K562 (cell line): ENCODE data around the gene CYSRT1. TPM values are rescaled to one million over a fixed set of nuclear protein-coding genes. Genes with fewer than 3 reads are reported as not detected.

Experiments
- ATAC-seq: fragments of 200-7000 bp; cut with Tn5 transposase; 3 replicates; pipeline ENCODE4 v1.9.1; 2020; ENCODE audit warnings: moderate library complexity
- BruUV-seq: library from RNA; stranded (reverse); fragments of 400-500 nt; replicated peaks from 2 replicates; lab custom pipeline; 2021; lab: Mats Ljungman, UMichigan
- CTCF ChIA-PET: fragments of 300-600 bp; formaldehyde crosslinking; extraction: SDS; loops from one replicate; lab custom pipeline; 2021; ENCODE audit warnings: low intra/inter-chr PET ratio; lab: Yijun Ruan, JAX
- POLR2A ChIA-PET: fragments of 300-600, 350-650 bp; sonication (Branson Sonifier 250); formaldehyde crosslinking; extraction: SDS; loops from one replicate; lab custom pipeline; 2021; ENCODE audit warnings: antibody characterized with exemption, inconsistent platforms; lab: Yijun Ruan, JAX
- DNase-seq, 4 experiments: peaks; one replicate each; pipeline versions ENCODE4 v3.0.0 to v3.0.0-alpha.2; 2011 to 2018; ENCODE audit warnings: low spot score in 3 of 4, mixed read lengths in 3 of 4; ENCODE audit errors: extremely low read depth in 1 of 4
- FAIRE-seq: peaks from 2 replicates; lab custom pipeline; 2011; peaks lifted over from hg19 to GRCh38; lab: Jason Lieb, UNC
- H2AFZ ChIP-seq: 2 replicates; pipeline ENCODE4 v1.6.0; 2011; ENCODE audit warnings: low read depth, low read length, control low read depth, inconsistent platforms
- H3K27ac ChIP-seq: fragments of 200-600 bp; 3 replicates; pipeline ENCODE4 v1.8.0; 2011; ENCODE audit warnings: low read depth, mild to moderate bottlenecking, control low read depth, inconsistent platforms, low read length, moderate library complexity, mixed read lengths; ENCODE audit errors: extremely low read depth
- H3K27me3 ChIP-seq, 2 experiments: fragments of 300-600 bp in 1 of 2; 2 replicates in 1 of 2; 3 replicates in 1 of 2; pipeline versions ENCODE4 v1.6.0 to v1.8.0; 2011; ENCODE audit warnings: inconsistent platforms in 2 of 2, low read length in 2 of 2, mild to moderate bottlenecking in 1 of 2, mixed read lengths in 1 of 2, moderate library complexity in 1 of 2; ENCODE audit not compliant: control insufficient read depth in 2 of 2, insufficient read depth in 2 of 2
- H3K36me3 ChIP-seq: fragments of 300-600 bp; 3 replicates; pipeline ENCODE4 v1.8.0; 2011; ENCODE audit warnings: mild to moderate bottlenecking, low read length, inconsistent platforms; ENCODE audit not compliant: control insufficient read depth, insufficient read depth
- H3K4me1 ChIP-seq, 2 experiments: fragments of 200-600 bp in 1 of 2; replicated peaks in 1 of 2; 2 replicates in 1 of 2; 3 replicates in 1 of 2; pipeline versions ENCODE4 v1.5.1 to v1.8.0; 2011; ENCODE audit warnings: inconsistent platforms in 2 of 2, low read length in 2 of 2, mild to moderate bottlenecking in 1 of 2, mixed read lengths in 1 of 2, moderate library complexity in 1 of 2; ENCODE audit not compliant: control insufficient read depth in 2 of 2, insufficient read depth in 2 of 2
- H3K4me2 ChIP-seq: 2 replicates; pipeline ENCODE4 v1.6.1; 2011; ENCODE audit warnings: low read length, control low read depth, inconsistent platforms, mixed read lengths; ENCODE audit not compliant: insufficient read depth
- H3K4me3 ChIP-seq: fragments of 200-600 bp; sonication (generic), shearing (Covaris generic); 2 replicates; pipeline ENCODE4 v1.5.1; 2016; ENCODE audit warnings: control low read depth, inconsistent platforms
- H3K79me2 ChIP-seq: fragments of 200-600 bp; 3 replicates; pipeline ENCODE4 v1.8.0; 2011; ENCODE audit warnings: low read length, inconsistent platforms; ENCODE audit not compliant: control insufficient read depth, insufficient read depth
- H3K9ac ChIP-seq, 2 experiments: 2 replicates each; pipeline versions ENCODE4 v1.6.0 to v1.6.1; 2011; ENCODE audit warnings: low read depth in 2 of 2, low read length in 2 of 2, control low read depth in 1 of 2, inconsistent platforms in 1 of 2, mild to moderate bottlenecking in 1 of 2, mixed read lengths in 1 of 2; ENCODE audit not compliant: insufficient read depth in 1 of 2
- H3K9me1 ChIP-seq: one replicate; pipeline ENCODE4 v1.6.0; 2011; ENCODE audit warnings: inconsistent platforms, mild to moderate bottlenecking, low read length, moderate library complexity; ENCODE audit not compliant: control insufficient read depth, insufficient read depth
- H3K9me3 ChIP-seq: replicated peaks from 2 replicates; pipeline ENCODE4 v1.5.1; 2011; ENCODE audit warnings: low read depth, low read length, inconsistent platforms; ENCODE audit not compliant: control insufficient read depth, insufficient read depth
- H4K20me1 ChIP-seq: replicated peaks from 2 replicates; pipeline ENCODE4 v1.6.1; 2011; ENCODE audit warnings: low read length, inconsistent platforms, mixed read lengths; ENCODE audit not compliant: control insufficient read depth, insufficient read depth
- L3MBTL2 ChIP-seq: fragments of 450-650 bp; IDR thresholded peaks from 2 replicates; pipeline ENCODE4 v1.6.1; 2016; ENCODE audit warnings: mild to moderate bottlenecking, moderate library complexity
- PYGO2 ChIP-seq: fragments of 450-650 bp; IDR thresholded peaks from 2 replicates; pipeline ENCODE4 v1.6.1; 2016; ENCODE audit warnings: mild to moderate bottlenecking, missing genetic modification characterization, moderate library complexity, missing compliant biosample characterization
- RBBP5 ChIP-seq: fragments of 200-600 bp; sonication (generic); IDR thresholded peaks from 2 replicates; pipeline ENCODE4 v1.6.1; 2012; ENCODE audit warnings: borderline replicate concordance, mild to moderate bottlenecking, low read length, control low read depth, inconsistent platforms; ENCODE audit not compliant: insufficient read depth, poor library complexity, severe bottlenecking
- SNRNP70 ChIP-seq: fragments of 200-400 bp; formaldehyde crosslinking; optimal IDR thresholded peaks from 2 replicates; pipeline ENCODE3; 2017; ENCODE audit warnings: low read depth, low read length
- WGBS: fragments of 100-300 bp; shearing (Covaris generic); methylation state at CpG from one replicate; pipeline ENCODE4 v1.1.6; 2016; ENCODE audit warnings: low coverage, mixed read lengths; ENCODE audit not compliant: insufficient coverage; ENCODE audit errors: missing lambda C conversion rate; 5-methylcytosine and 5-hydroxymethylcytosine counted together
- in situ Hi-C: fragments of 300-500 bp; cut with MboI; formaldehyde crosslinking; loops from 4 replicates; pipeline ENCODE4 v1.15.0; 2018; ENCODE audit warnings: inconsistent platforms, mixed read lengths
- intact Hi-C: fragments of 100-400 bp; cut with micrococcal nuclease; formaldehyde crosslinking; loops from 2 replicates; pipeline ENCODE4 v1.14.2; 2022
- polyA plus RNA-seq, 8 experiments: library from polyadenylated mRNA; depleted of rRNA in 4 of 8; stranded (reverse) in 5 of 8; unstranded in 3 of 8; fragments of >200 nt; fragmentation: Nextera tagmentation in 2 of 8; fragmentation: Illumina TruSeq in 1 of 8; extraction: Ambion mirVana in 2 of 8; extraction: Trizol in 1 of 8; gene quantifications; 2 replicates each; pipeline versions ENCODE4 v1.2.1 to v1.2.3, GENCODE V29; 2011 to 2014; ENCODE audit warnings: inconsistent platforms in 1 of 8, missing spikeins in 1 of 8
- total RNA-seq, 7 experiments: library from RNA; depleted of rRNA in 6 of 7; stranded (reverse); fragments of >200 nt in 6 of 7; fragmentation: Illumina TruSeq in 2 of 7; extraction: Trizol in 2 of 7; gene quantifications; 2 replicates each; pipeline versions ENCODE4 v1.2.1 to v1.2.3, GENCODE V29; 2011 to 2021; ENCODE audit warnings: low replicate concordance in 1 of 7
- TF ChIP-seq, protein P1 (sequence below), 2 experiments: fragments of 450-650 bp; formaldehyde crosslinking in 1 of 2; IDR thresholded peaks; 2 replicates each; pipeline versions ENCODE4 v1.4.0 to v1.6.1; 2014 to 2020; ENCODE audit warnings: mild to moderate bottlenecking in 2 of 2, borderline replicate concordance in 1 of 2, low read depth in 1 of 2
- TF ChIP-seq, protein P2 (sequence below), 2 experiments: fragments of 150-350 bp in 1 of 2; IDR thresholded peaks; 2 replicates each; pipeline ENCODE4 v1.6.1; 2012 to 2016; ENCODE audit warnings: low read depth in 2 of 2, low read length in 2 of 2, mild to moderate bottlenecking in 1 of 2, moderate library complexity in 1 of 2

Gene CYSRT1
- total and polyA plus RNA-seq, 9 of the 15 experiments (the other 6 are each of a cell fraction or from before 2014, with no cell fraction given): 0.04 to 1.4 (median 0.42) TPM; not detected in 3

DNA sequence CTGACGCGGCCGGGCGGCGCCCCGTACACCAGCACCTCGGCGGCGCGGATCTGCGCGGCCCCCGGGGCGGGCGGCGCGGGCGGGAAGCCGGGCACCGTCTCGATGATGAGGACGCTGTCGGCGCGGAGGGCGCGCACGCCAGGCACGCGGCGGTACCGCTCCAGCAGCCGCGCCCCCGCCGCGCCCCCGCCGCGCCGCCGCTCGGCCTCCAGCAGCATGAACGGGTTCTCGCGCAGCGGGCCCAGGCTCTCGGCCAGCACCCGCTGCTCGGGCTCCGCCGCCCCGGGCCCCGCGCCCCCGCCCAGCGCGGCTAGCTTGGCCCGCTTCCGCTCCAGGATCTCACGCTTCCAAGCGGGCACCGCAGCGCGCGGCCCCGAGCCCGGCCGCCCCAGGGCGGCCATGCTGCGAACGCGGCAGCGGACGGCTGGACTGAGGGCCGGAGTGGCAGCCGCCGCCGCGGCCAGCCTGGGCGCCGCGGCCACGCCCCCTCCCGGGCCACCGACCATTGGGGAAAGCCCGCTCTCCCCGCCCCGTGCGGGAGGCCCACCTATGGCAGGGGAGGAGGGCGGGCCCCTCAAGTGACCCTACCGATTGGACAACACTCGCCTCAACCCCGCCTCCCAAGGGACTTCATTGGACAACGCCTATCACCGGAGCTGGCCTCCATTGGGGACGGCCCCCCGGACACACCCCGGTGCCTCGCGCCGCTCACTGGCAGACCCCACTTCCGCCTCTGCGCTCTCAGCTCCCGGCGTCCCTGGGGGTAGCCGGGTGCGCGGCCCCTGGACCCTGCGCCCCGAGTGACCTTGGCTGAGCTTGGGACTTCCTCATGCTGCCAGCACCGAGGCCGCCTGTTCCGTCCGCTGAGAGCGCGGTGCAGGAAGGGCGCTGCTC lies 24.4 kb upstream of the CYSRT1 start, which contains the start of gene TPRN:
Gene TPRN (minus strand): TSS at position 431 of the 894 bp plus-strand sequence. CDS start 30 bp downstream, at position 401.
- ChIA-PET CTCF (no interaction called here), POLR2A (interaction anchor here (0.5 to 5.7 kb wide), 9 partner anchors 9 to 283 kb away, joined by 3 to 56 read pairs (median 4); partner anchors contain the start of genes ANAPC2, SSNA1 and TUBB4B)
- peaks cover 14% of the 10 kb centered on the region; the same call in 2 of the 3 replicates for H3K36me3 ChIP-seq
- FAIRE-seq (peak; percentile 98), DNase-seq (peak; percentile 99 to 100 (median 100)), ATAC-seq (peak; percentile 96)
- H2AFZ ChIP-seq: peak within 1 kb of the TSS; percentile 62
- no peaks in the 10 kb centered on the region for H3K9me3 ChIP-seq
- BruUV-seq: no TSS peak
- H3K4me3 ChIP-seq: peak within 1 kb of the TSS; percentile 52
- H3K4me2 ChIP-seq: peak within 1 kb of the TSS; percentile 81
- in situ Hi-C loops (no loop called here), intact Hi-C loops (loop anchor here (2.0 kb wide), 1 partner anchor 18 kb away; no protein-coding TSS in a partner anchor)
- 1% methylated on average over 39 of the region's 118 CpGs for WGBS
- no peaks in the 10 kb centered on the region for H3K27me3 ChIP-seq
- H3K9me1 ChIP-seq: peaks cover 3% of the 10 kb centered on the region
- peak within 1 kb of the TSS; percentile 75 for H3K27ac ChIP-seq
- peaks cover 31 to 86% of the 10 kb centered on the region in 2 experiments for H3K4me1 ChIP-seq
- H3K79me2 ChIP-seq: peaks cover 80% of the 10 kb centered on the region
- H3K9ac ChIP-seq: peak within 1 kb of the TSS; percentile 73 to 94
- peaks cover 5% of the 10 kb centered on the region for H4K20me1 ChIP-seq
- no peak for TF ChIP-seq PYGO2 (tag)
- TF ChIP-seq RBBP5: peak; percentile 72
- TF ChIP-seq L3MBTL2: peak; percentile 70; the same call in 1 of the 2 replicates
- TF ChIP-seq, protein P1, sequence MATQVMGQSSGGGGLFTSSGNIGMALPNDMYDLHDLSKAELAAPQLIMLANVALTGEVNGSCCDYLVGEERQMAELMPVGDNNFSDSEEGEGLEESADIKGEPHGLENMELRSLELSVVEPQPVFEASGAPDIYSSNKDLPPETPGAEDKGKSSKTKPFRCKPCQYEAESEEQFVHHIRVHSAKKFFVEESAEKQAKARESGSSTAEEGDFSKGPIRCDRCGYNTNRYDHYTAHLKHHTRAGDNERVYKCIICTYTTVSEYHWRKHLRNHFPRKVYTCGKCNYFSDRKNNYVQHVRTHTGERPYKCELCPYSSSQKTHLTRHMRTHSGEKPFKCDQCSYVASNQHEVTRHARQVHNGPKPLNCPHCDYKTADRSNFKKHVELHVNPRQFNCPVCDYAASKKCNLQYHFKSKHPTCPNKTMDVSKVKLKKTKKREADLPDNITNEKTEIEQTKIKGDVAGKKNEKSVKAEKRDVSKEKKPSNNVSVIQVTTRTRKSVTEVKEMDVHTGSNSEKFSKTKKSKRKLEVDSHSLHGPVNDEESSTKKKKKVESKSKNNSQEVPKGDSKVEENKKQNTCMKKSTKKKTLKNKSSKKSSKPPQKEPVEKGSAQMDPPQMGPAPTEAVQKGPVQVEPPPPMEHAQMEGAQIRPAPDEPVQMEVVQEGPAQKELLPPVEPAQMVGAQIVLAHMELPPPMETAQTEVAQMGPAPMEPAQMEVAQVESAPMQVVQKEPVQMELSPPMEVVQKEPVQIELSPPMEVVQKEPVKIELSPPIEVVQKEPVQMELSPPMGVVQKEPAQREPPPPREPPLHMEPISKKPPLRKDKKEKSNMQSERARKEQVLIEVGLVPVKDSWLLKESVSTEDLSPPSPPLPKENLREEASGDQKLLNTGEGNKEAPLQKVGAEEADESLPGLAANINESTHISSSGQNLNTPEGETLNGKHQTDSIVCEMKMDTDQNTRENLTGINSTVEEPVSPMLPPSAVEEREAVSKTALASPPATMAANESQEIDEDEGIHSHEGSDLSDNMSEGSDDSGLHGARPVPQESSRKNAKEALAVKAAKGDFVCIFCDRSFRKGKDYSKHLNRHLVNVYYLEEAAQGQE (IDR thresholded peaks at IDR 0.05; ENCODE audit: borderline replicate concordance): no peak
- TF ChIP-seq, protein P1 (CRISPR knock-in tag; IDR thresholded peaks at IDR 0.05; ENCODE audit: low read depth): peak; percentile 61; the same call in 1 of the 2 replicates
- TF ChIP-seq SNRNP70: no peak
- TF ChIP-seq, protein P2, sequence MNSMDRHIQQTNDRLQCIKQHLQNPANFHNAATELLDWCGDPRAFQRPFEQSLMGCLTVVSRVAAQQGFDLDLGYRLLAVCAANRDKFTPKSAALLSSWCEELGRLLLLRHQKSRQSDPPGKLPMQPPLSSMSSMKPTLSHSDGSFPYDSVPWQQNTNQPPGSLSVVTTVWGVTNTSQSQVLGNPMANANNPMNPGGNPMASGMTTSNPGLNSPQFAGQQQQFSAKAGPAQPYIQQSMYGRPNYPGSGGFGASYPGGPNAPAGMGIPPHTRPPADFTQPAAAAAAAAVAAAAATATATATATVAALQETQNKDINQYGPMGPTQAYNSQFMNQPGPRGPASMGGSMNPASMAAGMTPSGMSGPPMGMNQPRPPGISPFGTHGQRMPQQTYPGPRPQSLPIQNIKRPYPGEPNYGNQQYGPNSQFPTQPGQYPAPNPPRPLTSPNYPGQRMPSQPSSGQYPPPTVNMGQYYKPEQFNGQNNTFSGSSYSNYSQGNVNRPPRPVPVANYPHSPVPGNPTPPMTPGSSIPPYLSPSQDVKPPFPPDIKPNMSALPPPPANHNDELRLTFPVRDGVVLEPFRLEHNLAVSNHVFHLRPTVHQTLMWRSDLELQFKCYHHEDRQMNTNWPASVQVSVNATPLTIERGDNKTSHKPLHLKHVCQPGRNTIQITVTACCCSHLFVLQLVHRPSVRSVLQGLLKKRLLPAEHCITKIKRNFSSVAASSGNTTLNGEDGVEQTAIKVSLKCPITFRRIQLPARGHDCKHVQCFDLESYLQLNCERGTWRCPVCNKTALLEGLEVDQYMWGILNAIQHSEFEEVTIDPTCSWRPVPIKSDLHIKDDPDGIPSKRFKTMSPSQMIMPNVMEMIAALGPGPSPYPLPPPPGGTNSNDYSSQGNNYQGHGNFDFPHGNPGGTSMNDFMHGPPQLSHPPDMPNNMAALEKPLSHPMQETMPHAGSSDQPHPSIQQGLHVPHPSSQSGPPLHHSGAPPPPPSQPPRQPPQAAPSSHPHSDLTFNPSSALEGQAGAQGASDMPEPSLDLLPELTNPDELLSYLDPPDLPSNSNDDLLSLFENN (IDR thresholded peaks at IDR 0.05; ENCODE audit: low read depth in 2 of 2, low read length in 2 of 2): peak in 1 of 2 experiments; percentile 40; a peak in 1 of 4 replicates
